Stimulated activated CD8-positive, alpha-beta memory T cell treated with anti-CD3 and anti-CD28 coated beads, Interleukin-7, amount 100 ng/mL, for 48 hours (primary cell): Measurements from ENCODE around the gene KRTAP5-1.
"Not testable (repeated sequence)": the region's sequence is repeated elsewhere in the genome, so short reads cannot be mapped to it uniquely, and the experiment has no call there.

Source experiments
- DNase-seq, 2 donors: peaks; one replicate each; pipeline ENCODE4 v3.0.0-alpha.2; 2020; ENCODE audit warnings: low read depth in 1 of 2; ENCODE audit errors: extremely low read depth in 1 of 2

KRTAP5-1 gene

DNA sequence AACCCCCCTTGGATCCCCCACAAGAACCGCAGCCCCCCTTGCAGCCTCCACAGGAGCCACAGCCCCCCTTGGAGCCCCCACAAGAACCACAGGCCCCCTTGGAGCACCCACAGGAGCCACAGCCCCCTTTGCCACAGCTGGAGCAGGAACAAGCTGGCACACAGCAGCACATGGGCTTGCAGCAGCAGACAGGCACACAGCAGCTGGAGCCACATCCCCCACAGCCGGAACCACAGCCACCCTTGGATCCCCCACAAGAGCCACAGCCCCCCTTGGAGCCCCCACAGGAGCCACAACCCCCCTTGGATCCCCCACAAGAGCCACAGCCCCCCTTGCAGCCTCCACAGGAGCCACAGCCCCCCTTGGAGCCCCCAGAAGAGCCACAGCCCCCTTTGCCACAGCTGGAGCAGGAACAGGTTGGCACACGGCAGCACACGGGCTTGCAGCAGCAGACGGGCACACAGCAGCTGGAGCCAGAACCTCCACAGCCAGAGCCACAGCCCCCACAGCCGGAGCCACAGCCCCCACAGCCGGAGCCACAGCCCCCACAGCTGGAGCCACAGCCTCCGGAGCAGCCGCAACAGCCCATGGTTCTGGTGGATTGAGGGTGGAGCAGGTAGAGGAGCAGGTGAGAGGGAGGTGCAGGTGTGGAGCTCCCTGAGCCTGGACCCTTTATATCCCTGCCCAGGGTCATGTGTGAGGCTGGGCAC, at the start of gene KRTAP5-1:
KRTAP5-1 (minus strand) TSS at position 623 of the 710 bp plus-strand sequence; CDS start at position 589, 34 bp downstream.
- not testable (repeated sequence) for DNase-seq

DNA sequence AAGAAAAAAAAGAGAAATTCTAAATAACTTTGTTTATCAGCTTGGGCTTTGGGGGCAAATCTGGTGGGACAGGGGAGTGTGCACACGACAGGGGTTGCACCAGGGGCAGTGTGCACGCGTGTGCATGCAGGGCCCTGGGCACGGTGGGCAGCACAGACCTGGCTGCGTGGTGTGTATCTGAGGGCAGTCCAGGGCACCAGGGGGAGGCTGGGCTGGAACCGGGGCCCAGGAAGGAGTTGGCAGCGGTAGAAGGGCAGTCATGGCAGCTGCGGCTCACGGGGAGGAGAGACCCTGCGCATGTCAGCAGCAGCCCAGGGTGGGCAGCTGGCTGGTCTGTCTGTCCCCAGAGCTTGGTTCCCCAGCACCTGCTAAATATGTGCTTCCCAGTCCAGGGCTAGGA, 48.8 kb upstream of the KRTAP5-1 start:
- DNase-seq: no peak

DNA sequence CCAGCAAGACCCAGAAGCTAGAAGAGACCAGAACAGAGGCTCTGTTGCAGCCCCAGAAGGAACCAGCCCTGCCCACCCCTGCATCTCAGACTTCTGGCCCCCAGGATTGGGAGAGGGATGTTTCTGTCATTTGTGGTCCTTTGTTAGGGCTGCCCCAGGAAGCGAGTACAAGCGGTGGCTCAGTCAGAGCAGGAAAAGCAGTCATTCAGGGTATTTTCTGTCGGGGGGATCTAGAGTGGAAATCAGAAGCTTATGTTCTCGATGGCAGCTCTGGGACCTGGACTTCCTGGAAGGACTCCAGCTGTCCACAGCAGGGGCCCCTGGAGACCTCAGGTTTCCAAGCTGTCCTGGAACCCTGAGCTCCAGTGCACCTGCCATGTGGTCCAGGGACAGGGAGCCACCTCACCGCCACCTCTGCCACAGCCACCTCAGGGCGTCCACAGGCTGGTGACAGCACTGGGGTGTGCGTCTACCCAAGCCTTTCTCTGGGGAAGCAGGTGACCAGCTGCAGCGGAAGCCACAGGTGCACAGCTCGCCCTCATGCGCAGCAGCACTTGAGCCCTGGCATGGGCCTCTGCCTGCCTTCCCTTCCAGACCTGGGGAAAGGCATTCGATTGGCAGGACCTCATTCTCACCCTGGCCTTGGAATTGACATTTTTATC, 47.1 kb upstream of the KRTAP5-1 start:
- DNase-seq: no peak

DNA sequence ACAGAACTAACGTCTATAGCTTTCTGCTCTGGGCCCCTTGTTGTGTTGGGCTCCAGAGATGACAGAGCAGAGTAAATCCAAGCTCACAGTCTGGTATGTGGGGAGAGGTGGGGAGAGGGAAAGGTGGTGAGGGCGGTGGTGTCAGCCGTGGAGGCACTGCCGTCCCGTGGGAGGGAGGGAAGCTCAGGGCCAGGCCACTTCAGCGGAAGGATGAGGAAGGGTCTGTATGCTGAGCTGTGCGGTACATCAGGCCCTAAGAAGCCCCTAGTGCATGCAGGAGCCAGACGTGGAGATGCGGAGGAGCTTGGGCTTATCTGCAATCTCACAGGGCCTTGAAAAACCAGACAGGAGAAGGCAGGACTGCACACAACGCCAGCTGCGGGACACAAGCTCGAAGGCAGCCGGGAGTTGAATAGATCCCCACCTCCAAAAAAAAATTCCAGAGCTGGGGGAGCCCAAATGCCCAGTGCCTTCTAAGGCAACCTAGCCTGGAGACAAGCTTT, 46.0 kb upstream of the KRTAP5-1 start:
- DNase-seq: no peak

- no peak for DNase-seq
Measured at GRCh38 chr11:1630271-1630670, 45.2 kb upstream of the KRTAP5-1 start.

- DNase-seq: no peak
Measured at GRCh38 chr11:1629326-1630185, 44.5 kb upstream of the KRTAP5-1 start, which contains the start of gene KRTAP5-5. KRTAP5-5 (plus strand) TSS chr11:1629775; CDS start chr11:1629841, 66 bp downstream.

DNA sequence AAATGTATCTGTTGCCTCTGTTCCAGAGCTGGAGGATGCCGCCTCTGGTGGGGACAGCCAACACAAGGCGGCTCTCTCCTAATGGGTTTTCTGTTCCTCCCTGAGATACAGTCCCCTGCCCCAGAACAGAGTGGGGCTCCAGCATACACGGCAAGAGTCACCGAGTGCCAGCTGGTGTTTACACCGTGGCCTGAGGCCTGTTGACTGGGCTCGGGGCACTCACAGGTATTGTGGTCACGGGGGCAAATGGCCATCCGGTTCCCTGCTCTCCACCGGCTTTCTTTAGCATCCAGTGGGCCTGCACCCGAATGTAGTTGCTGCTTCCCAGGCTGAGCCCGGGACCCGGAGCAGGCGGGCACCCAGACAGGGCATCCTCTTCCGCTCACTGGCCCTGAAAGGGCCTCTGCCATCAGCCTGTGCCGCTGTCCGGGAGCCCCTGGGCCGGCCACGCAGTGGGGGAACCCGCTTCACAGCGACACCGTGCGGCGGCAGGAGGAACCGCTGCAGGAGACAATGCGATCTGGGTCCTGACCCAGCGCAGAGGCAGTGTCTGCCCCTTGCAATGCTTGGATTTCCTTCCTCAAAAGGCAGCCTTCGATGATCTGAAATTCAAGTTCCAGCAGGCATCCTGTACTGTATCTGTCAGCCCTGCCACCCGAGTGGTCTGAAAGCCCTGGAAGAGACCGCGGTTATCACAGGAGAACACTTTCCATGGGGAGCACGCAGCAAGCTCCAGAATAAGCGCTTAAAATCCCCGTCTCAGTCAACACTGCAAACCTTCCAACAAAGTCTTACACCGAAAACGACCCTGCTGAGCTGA, 43.6 kb upstream of the KRTAP5-1 start:
- peak; percentile 16 to 27 for DNase-seq

- no peak for DNase-seq
Measured at GRCh38 chr11:1625541-1625940, 40.5 kb upstream of the KRTAP5-1 start.

- DNase-seq: no peak
Measured at GRCh38 chr11:1624621-1625020, 39.5 kb upstream of the KRTAP5-1 start.

DNA sequence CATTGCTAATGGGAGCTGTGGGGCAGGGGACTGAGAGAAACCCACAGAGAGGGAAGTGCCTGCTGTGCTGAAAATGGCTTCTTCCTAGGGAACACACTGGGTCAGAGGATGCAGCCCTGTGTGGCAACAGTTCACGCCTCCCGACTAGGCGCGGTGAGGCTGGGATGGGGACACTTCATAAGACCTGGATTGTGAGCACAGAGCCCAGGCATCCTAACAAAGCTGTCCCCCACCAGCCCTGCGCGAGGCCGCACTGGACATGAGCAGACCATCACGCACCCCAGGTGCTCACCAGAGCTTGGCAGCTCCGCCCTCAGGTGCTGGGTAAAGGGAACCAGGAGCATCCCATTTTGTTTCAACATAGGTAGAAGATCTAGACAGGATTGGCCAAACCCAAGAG, 38.6 kb upstream of the KRTAP5-1 start:
- DNase-seq: no peak

DNA sequence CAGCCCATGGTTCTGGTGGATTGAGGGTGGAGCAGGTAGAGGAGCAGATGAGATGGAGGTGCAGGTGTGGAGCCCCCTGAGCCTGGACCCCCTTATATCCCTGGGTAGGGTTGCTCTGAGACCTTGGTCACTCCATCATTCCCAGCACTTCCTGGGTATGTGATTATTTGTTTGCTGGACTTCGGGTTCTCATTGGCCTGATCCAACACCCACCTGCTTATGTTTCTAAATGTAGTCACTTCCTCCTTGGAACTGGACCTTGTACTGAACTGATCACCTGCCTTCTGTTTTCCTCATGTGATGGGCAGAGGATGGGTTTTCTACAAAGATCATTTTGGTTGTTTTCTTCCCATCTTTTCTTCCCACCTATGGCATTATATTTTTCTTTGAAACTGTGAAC, 37.0 kb upstream of the KRTAP5-1 start, which contains the start of gene KRTAP5-4:
KRTAP5-4 (minus strand) TSS at position 53 of the 400 bp plus-strand sequence; CDS start at position 8, 45 bp downstream.
- DNase-seq: no peak

GRCh38 chr11:1619449-1619848, 34.4 kb upstream of the KRTAP5-1 start:
- DNase-seq: no peak

GRCh38 chr11:1618231-1618630, 33.1 kb upstream of the KRTAP5-1 start:
- no peak for DNase-seq

GRCh38 chr11:1608363-1608762, 23.3 kb upstream of the KRTAP5-1 start, which contains the start of gene KRTAP5-3:
KRTAP5-3 (minus strand) TSS chr11:1608463; CDS start chr11:1608385, 78 bp downstream.
- no peak for DNase-seq

GRCh38 chr11:1607901-1608300, 22.8 kb upstream of the KRTAP5-1 start:
- DNase-seq: not testable (repeated sequence)

DNA sequence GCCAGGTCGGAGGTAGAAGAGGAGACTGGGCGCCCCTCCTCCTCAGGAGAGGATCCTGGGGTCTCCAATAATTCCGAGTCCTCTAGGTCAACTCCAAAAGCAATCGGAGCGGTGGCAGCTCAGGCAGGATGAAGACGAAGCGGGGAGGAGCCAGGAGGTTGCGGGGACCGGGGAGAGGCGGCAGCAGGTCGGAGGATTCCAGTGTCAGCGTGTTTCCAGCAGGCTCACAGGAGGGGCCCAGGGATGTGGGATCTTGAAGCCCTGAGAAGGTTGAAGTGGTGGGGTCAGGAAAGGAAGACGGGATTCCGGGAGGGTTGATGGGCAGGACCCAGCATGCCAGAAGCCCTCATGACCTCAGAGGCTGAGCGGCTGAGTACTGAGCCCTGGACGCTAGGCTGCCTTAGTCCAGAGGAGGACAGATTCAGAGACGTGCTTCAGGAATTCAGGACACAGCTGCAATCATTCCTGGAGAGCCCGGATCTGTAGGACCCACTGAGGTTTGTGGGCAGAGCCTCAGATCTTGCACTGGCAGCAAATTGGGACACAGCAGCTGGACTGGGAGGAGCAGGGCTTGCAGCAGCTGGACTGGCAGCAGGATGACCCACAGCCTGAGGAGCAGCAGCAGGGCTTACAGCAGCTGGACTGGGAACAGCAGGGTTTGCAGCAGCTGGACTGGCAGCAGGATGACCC, 22.2 kb upstream of the KRTAP5-1 start:
- not testable (repeated sequence) for DNase-seq

- not testable (repeated sequence) for DNase-seq
Measured at GRCh38 chr11:1605923-1606322, 20.8 kb upstream of the KRTAP5-1 start.

- no peak for DNase-seq
Measured at GRCh38 chr11:1604711-1605110, 19.6 kb upstream of the KRTAP5-1 start.

GRCh38 chr11:1604181-1604580, 19.1 kb upstream of the KRTAP5-1 start:
- no peak for DNase-seq
